GM12872 (cell line): ENCODE data around the gene ANKRD26.

Experiments used
- CTCF ChIP-seq: IDR thresholded peaks from 3 replicates; pipeline ENCODE4 v1.5.1; 2011; ENCODE audit warnings: low read depth, mild to moderate bottlenecking, low read length, moderate library complexity; ENCODE audit not compliant: insufficient read depth

Gene ANKRD26

DNA sequence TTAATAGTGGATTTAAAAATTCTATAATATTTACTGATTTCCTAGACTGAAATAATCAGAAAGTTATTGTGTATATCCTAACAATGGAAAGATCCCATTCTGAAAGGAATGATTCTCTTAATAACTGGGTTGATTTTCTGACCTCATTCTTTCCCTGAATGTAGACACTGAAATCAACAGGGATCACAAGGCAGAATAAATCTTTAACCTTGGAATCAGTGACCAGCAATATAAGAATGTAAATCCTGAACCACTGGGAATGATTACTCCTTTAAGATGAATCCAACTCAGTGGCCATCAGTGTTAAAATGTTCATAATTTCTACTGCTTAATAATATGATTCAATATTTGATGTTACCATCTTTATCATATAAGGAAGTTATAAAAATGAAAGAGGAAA lies 47.6 kb downstream of the ANKRD26 start:
- TF ChIP-seq CTCF, result no peak

DNA sequence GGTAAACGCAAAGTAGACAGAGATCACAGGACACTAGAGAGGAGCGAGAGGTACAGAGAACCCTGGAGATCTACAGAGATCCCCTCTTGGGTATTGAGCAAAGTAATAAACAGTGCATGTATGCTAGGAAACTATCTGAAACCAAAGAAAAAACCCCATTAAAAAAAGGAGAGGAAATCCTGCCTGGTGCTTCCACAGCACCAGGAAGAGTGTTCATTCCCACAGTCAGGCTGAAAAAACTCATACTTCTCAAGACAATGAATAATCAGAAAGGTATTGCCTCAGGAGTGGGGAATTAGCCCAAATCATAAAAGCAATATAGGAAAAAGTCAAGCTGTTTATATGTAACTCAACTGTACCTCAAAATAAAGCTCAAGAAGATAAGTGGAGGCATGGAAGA lies 59.1 kb downstream of the ANKRD26 start:
- TF ChIP-seq CTCF, result no peak

DNA sequence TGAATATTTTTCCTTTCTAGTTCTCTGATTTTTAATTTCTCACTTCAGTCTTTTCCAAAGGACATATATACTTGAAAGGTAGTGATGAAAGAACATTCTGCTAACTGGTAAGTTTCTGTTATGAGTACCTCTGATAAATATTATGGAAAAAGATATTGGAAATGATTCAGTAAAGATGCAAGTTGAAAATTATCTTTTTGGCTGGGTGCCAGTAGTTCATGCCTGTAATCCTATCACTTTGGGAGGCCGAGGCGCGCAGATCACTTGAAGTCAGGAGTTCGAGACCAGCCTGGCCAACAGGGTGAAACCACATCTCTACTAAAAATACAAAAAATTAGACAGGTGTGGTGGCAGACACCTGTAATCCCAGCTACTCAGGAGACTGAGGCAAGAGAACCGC lies 62.1 kb downstream of the ANKRD26 start:
- no peak for TF ChIP-seq CTCF

GRCh38 chr10:27035163-27035562 lies 65.1 kb downstream of the ANKRD26 start:
- no peak for TF ChIP-seq CTCF

DNA sequence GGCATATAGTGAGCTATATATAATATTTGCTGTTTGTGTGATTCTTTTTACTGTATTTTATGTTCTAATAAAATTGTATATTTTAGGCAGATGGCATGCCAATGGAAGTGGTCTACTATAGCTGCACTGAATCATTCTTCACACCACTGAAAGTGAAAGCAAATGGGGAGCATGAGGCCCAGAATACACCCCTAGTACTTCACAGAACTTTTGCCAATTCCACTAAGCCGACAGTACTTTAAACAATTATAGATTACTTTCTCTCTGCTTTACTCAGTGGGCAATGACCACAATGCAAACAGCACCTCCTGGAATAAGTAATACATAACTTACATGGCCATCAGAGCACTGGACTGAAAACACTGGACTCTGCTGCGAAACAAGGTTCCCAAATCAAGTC lies 70.2 kb downstream of the ANKRD26 start:
- no peak for TF ChIP-seq CTCF

DNA sequence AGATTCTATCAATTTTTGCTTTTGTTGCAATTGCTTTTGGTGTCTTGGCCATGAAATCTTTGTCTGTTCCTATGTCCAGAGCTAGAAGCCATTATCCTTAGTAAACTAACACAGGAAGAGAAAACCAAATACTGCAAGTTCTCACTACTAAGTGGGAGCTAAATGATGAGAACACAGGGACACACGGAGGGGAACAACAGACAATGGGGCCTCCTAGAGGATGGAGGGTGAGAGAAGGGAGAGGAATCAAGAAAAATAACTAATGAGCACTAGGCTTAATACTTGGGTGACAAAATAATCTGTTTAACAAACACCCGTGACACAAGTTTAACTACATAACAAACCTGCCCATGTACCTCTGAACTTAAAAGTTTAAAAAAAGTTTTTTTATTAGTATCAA lies 78.2 kb downstream of the ANKRD26 start:
- TF ChIP-seq CTCF, result no peak

DNA sequence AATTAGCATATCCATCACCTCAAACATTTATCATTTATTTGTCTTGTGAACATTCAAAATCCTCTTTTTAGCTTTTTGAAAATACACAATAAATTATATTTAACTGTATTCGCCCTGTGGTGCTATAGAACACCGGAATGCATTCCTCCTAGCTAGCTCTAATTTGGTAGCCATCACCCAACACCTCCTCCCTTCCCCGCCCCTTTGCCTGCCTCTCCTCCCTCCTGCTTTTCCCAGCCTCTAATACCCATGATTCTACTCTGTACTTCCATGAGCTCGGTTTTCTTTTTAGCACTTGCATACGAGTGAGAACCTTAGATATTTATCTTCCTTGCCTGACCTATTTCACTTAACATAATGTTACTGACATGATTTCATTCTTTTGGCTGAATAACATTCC lies 80.1 kb downstream of the ANKRD26 start:
- no peak for TF ChIP-seq CTCF

DNA sequence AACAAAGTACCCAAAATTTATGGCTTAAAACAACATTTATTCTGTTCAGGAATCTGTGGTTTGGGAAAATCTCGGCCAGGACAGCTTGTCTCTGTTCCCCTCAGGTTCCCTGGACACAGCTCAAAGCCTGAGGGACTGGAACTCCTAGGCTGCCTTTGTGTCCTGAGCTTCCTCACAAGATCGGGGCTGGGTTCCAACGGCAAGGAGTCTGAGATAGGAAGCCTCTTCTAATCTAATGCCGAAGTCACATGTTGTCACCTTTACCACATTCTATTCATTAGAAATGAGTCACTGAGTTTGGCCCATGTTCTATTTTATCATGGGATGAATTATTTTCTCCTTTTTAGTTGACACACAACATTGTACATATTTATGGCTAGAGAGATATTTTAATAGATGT lies 80.5 kb downstream of the ANKRD26 start:
- no peak for TF ChIP-seq CTCF
